Lung (tissue), 12 donors: ENCODE measurements around the gene GPC6. TPM values are rescaled to one million over a fixed set of nuclear protein-coding genes. Genes with fewer than 3 reads are reported as not detected.

Source experiments
- ATAC-seq: fragments of 200-7000 bp; cut with Tn5 transposase; one replicate; pipeline ENCODE4 v1.9.1; 2020; ENCODE audit warnings: moderate number of reproducible peaks; ENCODE audit not compliant: insufficient read depth, low FRiP score
- DNase-seq, 3 donors: peaks; one replicate each; pipeline ENCODE4 v3.0.0-alpha.2; 2013 to 2017
- H3K27ac ChIP-seq, 2 donors: one replicate each; pipeline ENCODE4 v1.5.1; 2013; ENCODE audit warnings: mild to moderate bottlenecking in 2 of 2, moderate library complexity in 2 of 2, control low read depth in 1 of 2, inconsistent platforms in 1 of 2, low read depth in 1 of 2, low read length in 1 of 2
- H3K27me3 ChIP-seq, 3 donors: one replicate each; pipeline ENCODE4 v1.5.1; 2013; ENCODE audit warnings: low read length in 2 of 3; ENCODE audit not compliant: control insufficient read depth in 3 of 3, insufficient read depth in 3 of 3
- H3K36me3 ChIP-seq, 4 donors: one replicate each; pipeline ENCODE4 v1.5.1; 2013; ENCODE audit warnings: low read length in 4 of 4, mild to moderate bottlenecking in 1 of 4, moderate library complexity in 1 of 4; ENCODE audit not compliant: control insufficient read depth in 4 of 4, insufficient read depth in 4 of 4
- H3K4me1 ChIP-seq, 5 donors: one replicate each; pipeline ENCODE4 v1.5.1; 2013; ENCODE audit warnings: low read length in 5 of 5, mild to moderate bottlenecking in 2 of 5, moderate library complexity in 1 of 5; ENCODE audit not compliant: control insufficient read depth in 5 of 5, insufficient read depth in 5 of 5
- H3K4me3 ChIP-seq: one replicate; pipeline ENCODE4 v1.5.1; 2013; ENCODE audit warnings: mild to moderate bottlenecking, control low read depth, moderate library complexity
- H3K9ac ChIP-seq, 2 donors: one replicate each; pipeline ENCODE4 v1.5.1; 2013; ENCODE audit warnings: low read length in 2 of 2, control low read depth in 1 of 2; ENCODE audit not compliant: insufficient read depth in 1 of 2
- H3K9me3 ChIP-seq, 4 donors: one replicate each; pipeline ENCODE4 v1.5.1; 2013; ENCODE audit warnings: low read length in 3 of 4, mild to moderate bottlenecking in 1 of 4, moderate library complexity in 1 of 4; ENCODE audit not compliant: control insufficient read depth in 4 of 4, insufficient read depth in 3 of 4
- CTCF ChIP-seq: IDR thresholded peaks from 2 replicates; pipeline ENCODE4 v1.5.1; 2012; ENCODE audit warnings: mild to moderate bottlenecking; ENCODE audit errors: control extremely low read depth, extremely low read depth
- WGBS, 2 donors: extraction: QIAGEN DNeasy Blood & Tissue Kit; methylation state at CpG; one replicate each; pipeline ENCODE4 v1.1.7; 2013; 5-methylcytosine and 5-hydroxymethylcytosine counted together
- polyA plus RNA-seq, 2 donors: library from polyadenylated mRNA; stranded (reverse); fragments of 200-250 nt; gene quantifications; one replicate each; pipeline ENCODE4 v1.2.1, GENCODE V29; 2013
- total RNA-seq, 2 donors: library from RNA; depleted of rRNA in 1 of 2; stranded (reverse); fragments of >200 nt in 1 of 2; gene quantifications; one replicate each; pipeline ENCODE4 v1.2.1, GENCODE V29; 2014 to 2021
- donor health status: control.
- donor health status: control.
- donor health status: Bipolar disorder and iron deficiency.
- donor health status: healthy.
- donor health status: DM: yes; HTN: yes; CAD: no.

The GPC6 gene
- total and polyA plus RNA-seq, 4 donors, result 0.45 to 31.4 (median 4.8) TPM

GRCh38 chr13:94058821-94059360, 832.3 kb downstream of the GPC6 start:
- Histone ChIP-seq H3K9ac (no peak overlapping the region), H3K9me3 (no peaks in the 10 kb centered on the region), H3K27ac (no peak overlapping the region), H3K27me3 (no peaks in the 10 kb centered on the region), H3K36me3 (no peaks in the 10 kb centered on the region), H3K4me1 (peaks cover 0 to 16% (median 0%) of the 10 kb centered on the region in 5 donors), H3K4me3 (no peak overlapping the region)
- ATAC-seq, result no peak
- 54 to 62% methylated on average over 2 of the region's 2 CpGs for WGBS, 2 donors
- peak in 2 of 3 donors; percentile 13 to 40 for DNase-seq
- TF ChIP-seq CTCF, result no peak

GRCh38 chr13:94061301-94061700, 834.7 kb downstream of the GPC6 start:
- no peak for TF ChIP-seq CTCF
- DNase-seq, result no peak
- 78 to 81% methylated on average over 1 of the region's 1 CpG for WGBS, 2 donors
- no peak for ATAC-seq
- Histone ChIP-seq H3K27ac (no peak overlapping the region), H3K4me3 (no peak overlapping the region), H3K27me3 (no peaks in the 10 kb centered on the region), H3K4me1 (peaks cover 0 to 16% (median 0%) of the 10 kb centered on the region in 5 donors), H3K36me3 (no peaks in the 10 kb centered on the region), H3K9ac (no peak overlapping the region), H3K9me3 (no peaks in the 10 kb centered on the region)

- Histone ChIP-seq H3K27ac (no peak overlapping the region), H3K9me3 (no peaks in the 10 kb centered on the region), H3K4me1 (peaks cover 0 to 16% (median 0%) of the 10 kb centered on the region in 5 donors), H3K9ac (no peak overlapping the region), H3K4me3 (no peak overlapping the region), H3K36me3 (no peaks in the 10 kb centered on the region), H3K27me3 (no peaks in the 10 kb centered on the region)
- no peak for TF ChIP-seq CTCF
- DNase-seq (peak; percentile 14 to 54 (median 31)), ATAC-seq (no peak)
These were observed 836.5 kb downstream of the GPC6 start for GRCh38 chr13:94063096-94063495.

- no peak for TF ChIP-seq CTCF
- Histone ChIP-seq H3K4me3 (no peak overlapping the region), H3K36me3 (no peaks in the 10 kb centered on the region), H3K27ac (no peak overlapping the region), H3K4me1 (peaks cover 0 to 12% (median 0%) of the 10 kb centered on the region in 5 donors), H3K9ac (no peak overlapping the region), H3K27me3 (no peaks in the 10 kb centered on the region), H3K9me3 (no peaks in the 10 kb centered on the region)
- no peak for ATAC-seq
- DNase-seq, result no peak
- WGBS, 2 donors, result 82 to 88% methylated on average over 4 of the region's 4 CpGs
These were observed 837.2 kb downstream of the GPC6 start for GRCh38 chr13:94063848-94064247.
